NCI-H82 treated with DMSO at 0.1 percent for 48 hours (cell line): ENCODE data around the gene TBX20.
"Not testable (repeated sequence)": the region's sequence is repeated elsewhere in the genome, so short reads cannot be mapped to it uniquely, and the experiment has no call there.

Source experiments
- DNase-seq: peaks from one replicate; lab custom pipeline; 2025; ENCODE audit not compliant: unreplicated experiment; lab: John Stamatoyannopoulos, UW

TBX20 gene

DNA sequence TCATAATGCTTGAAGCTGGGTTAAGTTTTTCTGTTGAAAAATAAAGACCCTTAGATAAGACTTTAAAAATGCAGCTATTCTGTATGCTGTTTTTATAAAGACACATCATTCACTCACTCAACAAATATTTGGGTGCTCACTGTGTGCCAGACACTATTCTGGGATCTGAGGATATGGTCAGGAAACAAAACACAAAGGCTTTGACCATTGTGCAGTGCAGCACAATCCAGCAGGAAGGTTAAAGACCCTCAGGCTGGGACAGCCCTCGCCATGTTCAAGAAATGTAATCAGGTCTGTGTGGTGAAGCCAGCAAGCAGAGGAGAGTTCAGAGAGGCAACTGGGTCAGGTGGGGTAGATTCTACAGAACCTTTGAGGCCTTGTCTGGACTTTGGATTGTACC, 31.5 kb downstream of the TBX20 start:
- not testable (repeated sequence) for DNase-seq

- DNase-seq: not testable (repeated sequence)
Measured at GRCh38 chr7:35220176-35220575, 33.7 kb downstream of the TBX20 start.

- DNase-seq: not testable (repeated sequence)
Measured at GRCh38 chr7:35216033-35216432, 37.9 kb downstream of the TBX20 start.

- DNase-seq: not testable (repeated sequence)
Measured at GRCh38 chr7:35215063-35215462, 38.8 kb downstream of the TBX20 start.

DNA sequence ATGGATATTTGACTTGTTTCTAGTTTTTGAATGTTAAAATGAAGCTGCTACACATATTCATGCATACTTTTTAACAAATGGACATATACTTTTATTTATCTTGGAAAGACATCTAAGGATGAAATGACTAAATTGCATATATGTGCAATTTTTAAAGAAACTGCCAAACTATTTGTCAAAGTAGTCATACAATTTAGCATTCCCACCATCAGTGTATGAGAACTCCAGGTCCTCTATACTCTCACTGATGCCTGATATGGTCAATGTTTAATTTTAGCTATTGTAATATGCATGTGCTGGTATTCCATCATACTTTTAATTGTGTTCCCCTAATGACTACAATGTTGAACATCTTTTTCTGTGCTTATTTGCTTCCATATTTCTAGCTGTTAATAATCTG, 47.0 kb downstream of the TBX20 start:
- not testable (repeated sequence) for DNase-seq

DNA sequence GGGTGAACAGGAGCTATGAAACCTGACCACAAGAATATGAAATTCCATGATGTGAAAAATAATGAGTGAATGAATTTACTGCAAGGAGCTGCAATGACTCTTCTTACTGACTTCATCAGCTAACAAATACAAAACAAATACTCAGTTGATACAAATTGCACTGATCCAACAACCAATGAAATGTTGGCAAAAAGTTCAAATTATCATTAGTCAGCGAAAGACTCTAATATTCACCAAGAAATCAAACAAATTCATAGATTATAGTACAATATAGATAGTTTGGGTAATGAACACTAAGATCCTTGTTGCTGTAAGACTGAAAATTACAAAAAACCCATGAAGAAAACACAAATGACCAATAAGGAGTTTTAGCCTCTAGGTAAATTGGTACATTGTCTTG, 49.0 kb downstream of the TBX20 start:
- not testable (repeated sequence) for DNase-seq

GRCh38 chr7:35204031-35204430, 49.9 kb downstream of the TBX20 start:
- DNase-seq: not testable (repeated sequence)

- DNase-seq: not testable (repeated sequence)
Measured at GRCh38 chr7:35202353-35202752, 51.5 kb downstream of the TBX20 start.

GRCh38 chr7:35200170-35200569, 53.7 kb downstream of the TBX20 start:
- not testable (repeated sequence) for DNase-seq

DNA sequence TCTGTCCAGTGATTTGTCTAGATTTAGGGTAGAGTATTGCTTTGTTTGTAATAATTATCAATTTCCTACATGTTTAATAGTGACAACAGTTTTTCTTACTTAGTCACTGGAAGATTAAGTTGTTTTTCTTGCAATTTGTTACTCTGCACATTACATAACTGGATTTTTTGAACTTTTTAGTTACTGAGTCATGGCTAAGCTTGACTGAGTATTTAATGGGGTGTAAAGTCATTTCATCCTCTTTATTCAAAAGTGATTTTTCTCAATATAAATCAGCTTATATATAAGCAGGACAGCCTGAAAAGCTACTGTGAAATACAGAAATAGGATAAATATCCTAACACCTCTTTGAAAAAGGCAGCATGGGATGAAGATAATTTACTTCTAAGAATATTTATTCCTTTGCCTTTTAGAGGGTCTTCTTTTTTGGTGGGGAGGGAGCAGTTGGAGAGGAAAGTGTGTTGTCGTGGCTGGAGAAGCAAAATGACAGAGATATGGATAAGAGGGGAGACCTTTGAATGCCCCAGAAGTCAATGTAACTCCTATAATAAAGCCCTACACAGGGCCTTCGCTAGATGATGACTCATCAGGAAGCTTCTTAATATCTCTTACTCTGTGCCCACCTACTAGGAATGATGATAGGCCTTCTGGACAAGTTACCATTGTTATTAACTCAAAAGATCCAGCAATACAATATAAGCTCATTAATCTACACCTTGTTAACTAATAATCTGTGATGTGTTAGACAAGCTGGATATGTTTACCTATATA, 55.3 kb downstream of the TBX20 start:
- not testable (repeated sequence) for DNase-seq

DNA sequence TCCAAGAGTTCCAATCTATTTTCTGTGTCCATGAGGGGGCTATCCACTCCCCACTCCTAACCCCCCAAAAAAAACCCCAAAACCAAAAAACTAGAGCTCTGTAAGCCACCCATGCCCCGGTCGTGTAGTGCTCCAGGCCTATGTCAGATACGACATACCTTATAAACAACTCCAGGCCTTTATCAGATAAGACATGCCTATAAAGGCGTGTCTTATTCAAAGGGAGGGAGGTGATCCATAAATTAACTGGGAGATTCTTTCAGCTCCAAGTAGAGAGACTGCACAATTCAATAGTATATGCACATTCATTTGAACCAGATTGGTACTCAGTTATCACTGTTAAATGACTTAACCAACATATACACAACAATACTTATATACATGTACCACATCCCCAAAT, 62.3 kb downstream of the TBX20 start:
- DNase-seq: not testable (repeated sequence)

DNA sequence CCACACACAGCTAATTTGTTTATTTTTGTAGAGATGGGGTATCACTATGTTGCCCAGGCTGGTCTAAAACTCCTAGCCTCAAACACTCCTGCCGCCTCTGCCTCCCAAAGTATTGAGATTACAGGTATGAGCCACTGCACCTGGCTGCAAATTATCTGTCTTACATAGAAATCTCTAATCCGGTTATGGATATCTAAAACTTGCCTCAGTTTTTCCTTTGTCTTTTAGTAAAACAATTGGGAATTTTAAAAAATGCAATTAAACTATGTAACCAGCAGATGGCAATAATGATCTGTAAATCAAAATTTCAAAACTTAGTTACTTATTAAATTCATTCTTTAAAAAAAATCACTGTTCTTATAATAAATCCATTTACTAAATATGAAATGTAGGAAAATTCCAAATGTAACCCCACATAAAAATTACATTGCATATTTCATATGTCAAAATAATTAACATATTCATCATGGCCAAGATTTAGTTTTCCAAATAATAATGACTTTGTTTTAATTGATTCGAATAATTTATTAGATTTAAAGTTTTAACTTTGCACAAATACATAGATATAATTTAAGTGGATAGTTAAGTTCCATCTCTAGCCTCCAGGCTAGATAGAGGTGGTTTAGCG, 63.6 kb downstream of the TBX20 start:
- not testable (repeated sequence) for DNase-seq

GRCh38 chr7:35186751-35187150, 67.1 kb downstream of the TBX20 start:
- DNase-seq: not testable (repeated sequence)

DNA sequence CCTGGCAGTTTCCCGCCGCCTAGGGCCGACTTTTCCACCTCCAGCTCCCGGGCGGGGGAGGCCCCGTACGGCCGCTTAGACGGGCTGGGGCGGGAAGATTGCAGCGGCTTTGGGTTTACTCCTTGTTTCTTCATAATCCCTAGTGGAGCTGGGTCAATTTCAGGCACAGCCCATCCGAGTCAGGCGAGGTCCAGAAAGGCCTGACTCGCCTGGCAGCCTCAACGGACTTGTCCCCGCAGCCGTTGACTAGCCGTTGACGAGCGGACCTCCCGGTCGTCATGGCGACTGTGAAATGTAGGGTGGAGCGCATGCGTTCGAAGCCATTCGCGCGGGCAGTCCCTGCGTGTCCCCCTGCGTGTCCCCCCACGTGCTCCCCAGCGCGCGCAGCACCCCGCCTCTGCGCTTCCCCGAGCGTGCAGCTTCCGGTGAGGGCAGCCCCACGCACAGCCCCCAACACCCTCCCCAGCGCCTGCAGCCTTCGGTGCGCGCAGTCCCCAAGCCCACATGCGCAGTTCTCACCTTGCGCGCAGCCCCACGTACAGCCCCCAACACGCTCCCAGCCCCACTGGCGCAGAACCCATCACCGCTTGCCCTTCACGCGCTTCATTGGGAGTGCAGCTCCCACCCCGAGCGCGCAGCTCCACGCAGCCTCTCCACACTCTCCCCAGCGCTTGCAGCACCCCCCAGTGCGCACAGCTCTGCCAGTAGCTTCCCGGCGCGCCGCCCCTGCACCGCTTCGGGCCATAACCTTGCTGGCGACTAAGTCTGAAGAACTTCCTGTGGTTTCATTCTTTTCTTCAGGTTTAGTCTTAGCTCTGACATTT, 67.8 kb downstream of the TBX20 start:
- DNase-seq: no peak

DNA sequence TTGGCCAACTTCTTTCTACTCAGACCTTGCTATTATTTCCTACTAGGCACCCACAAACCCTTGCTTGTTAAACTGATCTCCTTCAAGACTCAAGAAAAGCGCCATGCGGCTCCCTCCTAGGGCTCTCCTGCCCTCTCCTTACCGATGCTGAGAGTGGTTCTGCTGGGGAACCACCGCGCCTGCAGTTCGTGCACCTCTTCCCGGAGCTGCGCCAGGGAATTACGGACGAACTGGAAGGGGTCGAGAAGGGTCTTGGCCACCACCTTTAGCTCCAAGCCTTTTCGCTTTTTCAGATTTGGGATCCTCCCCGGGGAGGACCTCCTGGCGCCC, 68.4 kb downstream of the TBX20 start:
- not testable (repeated sequence) for DNase-seq

DNA sequence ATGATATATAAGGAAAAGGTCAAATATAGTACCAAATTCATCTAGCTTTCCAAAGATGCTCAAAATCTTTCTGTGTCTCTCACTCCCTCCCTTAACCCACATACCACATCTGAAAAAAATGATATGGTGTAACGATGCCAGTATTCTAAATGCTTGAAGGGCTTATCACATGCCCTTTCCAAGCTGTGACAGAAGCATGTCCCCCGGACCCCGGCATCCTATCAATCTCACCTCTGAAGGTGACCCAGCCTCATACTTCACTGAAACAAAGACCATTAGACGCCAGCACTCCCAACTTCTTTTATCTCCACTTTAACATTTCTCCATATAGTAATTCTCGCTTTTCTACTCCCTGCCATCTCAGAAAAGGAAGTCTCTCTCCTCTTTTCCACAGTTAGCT, 68.9 kb downstream of the TBX20 start:
- DNase-seq: not testable (repeated sequence)

DNA sequence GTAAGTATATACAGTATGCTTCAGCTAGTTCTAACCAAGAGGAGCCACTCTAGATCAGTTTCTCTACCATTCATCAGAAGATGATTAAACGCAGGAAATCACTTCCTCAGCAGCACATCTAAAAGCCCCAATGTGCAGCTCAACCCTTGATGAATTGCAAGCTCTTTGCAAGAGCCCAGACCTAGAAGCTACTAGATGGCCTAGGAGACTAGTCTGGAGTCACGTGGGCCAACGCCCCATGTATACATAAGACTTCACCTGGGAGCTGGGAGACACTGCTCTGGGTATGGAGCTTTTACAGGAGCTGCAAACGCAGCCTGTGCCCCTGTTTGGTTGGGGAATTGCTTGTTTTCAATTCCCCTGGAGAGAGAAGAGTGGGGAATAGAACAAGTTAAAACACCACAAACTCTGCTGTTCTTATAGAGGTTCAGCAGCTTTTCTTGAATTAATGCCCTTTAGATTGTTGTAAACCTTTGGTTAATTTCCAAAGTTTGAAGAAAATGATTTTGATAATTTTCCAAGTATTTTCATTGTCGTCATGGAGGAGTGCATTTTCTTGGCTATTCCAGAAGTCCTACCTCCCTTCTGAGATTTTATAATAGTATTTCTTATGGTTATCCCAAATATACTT, 69.9 kb downstream of the TBX20 start:
- not testable (repeated sequence) for DNase-seq

DNA sequence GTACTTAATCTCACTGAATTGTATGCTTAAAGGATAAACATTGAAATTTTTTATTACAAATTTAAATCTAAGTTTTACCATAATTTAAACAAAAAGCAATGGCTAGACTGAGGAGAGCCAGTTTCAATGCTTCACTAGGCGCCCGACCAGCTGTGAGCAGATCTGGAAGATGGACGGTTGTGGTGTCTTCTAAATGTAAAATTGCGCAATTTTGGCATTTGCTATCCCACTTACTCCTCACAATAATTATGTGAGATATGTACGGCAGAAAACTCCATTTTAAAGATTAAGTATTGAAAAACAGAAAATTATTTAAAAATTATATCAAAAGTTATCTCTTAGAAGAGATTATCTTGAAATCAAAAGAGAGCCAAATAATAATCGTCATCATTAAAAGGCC, 73.2 kb downstream of the TBX20 start:
- DNase-seq: not testable (repeated sequence)

- not testable (repeated sequence) for DNase-seq
Measured at GRCh38 chr7:35173176-35173575, 80.7 kb downstream of the TBX20 start.

DNA sequence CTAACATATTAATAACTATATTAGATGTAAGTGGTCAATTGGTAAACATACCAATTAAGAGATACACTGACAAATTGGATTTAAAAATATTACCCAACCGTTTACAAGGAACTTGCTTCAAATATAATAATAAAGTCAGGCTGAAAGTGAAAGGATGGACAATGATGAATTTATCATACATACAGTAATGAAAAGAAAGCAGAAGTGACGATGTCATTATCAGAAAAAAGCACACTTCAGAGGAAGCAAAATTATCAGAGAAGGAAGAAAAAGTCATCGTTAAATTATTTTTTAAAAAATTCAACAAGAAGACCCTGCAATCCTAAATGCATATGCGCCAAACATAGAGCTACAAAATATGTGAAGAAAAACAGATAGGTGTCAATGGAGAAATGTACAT, 81.8 kb downstream of the TBX20 start:
- not testable (repeated sequence) for DNase-seq

DNA sequence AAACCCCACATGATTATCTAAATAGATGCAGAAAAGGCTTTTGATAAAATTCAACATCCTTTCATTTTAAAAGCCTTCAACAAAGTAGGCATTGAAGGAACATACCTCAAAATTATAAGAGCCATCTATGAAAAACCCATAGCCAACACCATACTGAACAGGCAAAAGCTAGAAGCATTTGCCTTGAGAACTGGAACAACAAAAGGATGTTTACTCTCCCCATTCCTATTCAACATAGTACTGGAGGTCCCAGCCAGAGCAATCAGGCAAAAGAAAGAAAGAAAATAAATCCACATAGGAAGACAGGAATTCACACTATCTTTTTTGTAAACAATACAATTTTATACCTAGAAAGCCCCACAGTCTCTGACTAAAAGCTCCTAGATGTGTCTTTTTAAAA, 86.2 kb downstream of the TBX20 start:
- DNase-seq: not testable (repeated sequence)
